HL-60/S4 treated with retinoic acid at 250 ng/mL for 4 days and 3 days (cell line): Measurements from ENCODE around the gene DLG2.

Experiments
- in situ Hi-C: fragments of 300-500 bp; cut with MboI; formaldehyde crosslinking; loops from 2 replicates; pipeline ENCODE4 v1.7.0; 2022; ENCODE audit warnings: low sequenced_read_pairs

DLG2 gene

GRCh38 chr11:84194696-84195095 is 1432.4 kb downstream of the DLG2 start:
- in situ Hi-C loops, result no loop called here

GRCh38 chr11:84193706-84194105 is 1433.4 kb downstream of the DLG2 start:
- in situ Hi-C loops, result no loop called here

- in situ Hi-C loops, result no loop called here
Observed at GRCh38 chr11:84188521-84188920, 1438.6 kb downstream of the DLG2 start.

GRCh38 chr11:84173078-84173477 is 1454.1 kb downstream of the DLG2 start:
- in situ Hi-C loops, result no loop called here

- in situ Hi-C loops, result no loop called here
Observed at GRCh38 chr11:84165139-84165538, 1462.0 kb downstream of the DLG2 start.

- in situ Hi-C loops, result no loop called here
Observed at GRCh38 chr11:84164728-84165127, 1462.4 kb downstream of the DLG2 start.

- in situ Hi-C loops, result no loop called here
Observed at GRCh38 chr11:84163116-84163515, 1464.0 kb downstream of the DLG2 start.

GRCh38 chr11:84157639-84158038 is 1469.5 kb downstream of the DLG2 start:
- in situ Hi-C loops, result no loop called here

GRCh38 chr11:84146826-84147225 is 1480.3 kb downstream of the DLG2 start:
- in situ Hi-C loops, result no loop called here

GRCh38 chr11:84145616-84146185 is 1481.4 kb downstream of the DLG2 start:
- in situ Hi-C loops, result no loop called here

GRCh38 chr11:84144531-84144930 is 1482.6 kb downstream of the DLG2 start:
- in situ Hi-C loops, result no loop called here

- in situ Hi-C loops, result no loop called here
Observed at GRCh38 chr11:84142411-84142810, 1484.7 kb downstream of the DLG2 start.

GRCh38 chr11:84140386-84141169 is 1486.6 kb downstream of the DLG2 start:
- in situ Hi-C loops, result no loop called here

- in situ Hi-C loops, result no loop called here
Observed at GRCh38 chr11:84137960-84138359, 1489.2 kb downstream of the DLG2 start.

GRCh38 chr11:84137505-84137904 is 1489.6 kb downstream of the DLG2 start:
- in situ Hi-C loops, result no loop called here

- in situ Hi-C loops, result no loop called here
Observed at GRCh38 chr11:84136926-84137325, 1490.2 kb downstream of the DLG2 start.

- in situ Hi-C loops, result no loop called here
Observed at GRCh38 chr11:84130646-84131427, 1496.3 kb downstream of the DLG2 start.

- in situ Hi-C loops, result no loop called here
Observed at GRCh38 chr11:84129961-84130576, 1497.1 kb downstream of the DLG2 start.

GRCh38 chr11:84128840-84129239 is 1498.3 kb downstream of the DLG2 start:
- in situ Hi-C loops, result no loop called here

GRCh38 chr11:84117394-84117793 is 1509.8 kb downstream of the DLG2 start:
- in situ Hi-C loops, result no loop called here

GRCh38 chr11:84106541-84106940 is 1520.6 kb downstream of the DLG2 start:
- in situ Hi-C loops, result no loop called here
